HCEC 1CT (cell line): Measurements from ENCODE around the gene ATP11B.

Source experiments
- DNase-seq: peaks from one replicate; pipeline ENCODE4 v3.0.0-alpha.2; 2017

The ATP11B gene

GRCh38 chr3:182792901-182793662 is at the start of gene ATP11B:
TSS of gene ATP11B (plus strand) at chr3:182793504. CDS start at chr3:182793760, 256 bp downstream.
- peak; percentile 61 for DNase-seq

GRCh38 chr3:182746959-182747358 is 46.3 kb upstream of the ATP11B start:
- DNase-seq, result no peak

GRCh38 chr3:182755308-182755707 is 38.0 kb upstream of the ATP11B start:
- peak; percentile 54 for DNase-seq

GRCh38 chr3:182755712-182756111 is 37.6 kb upstream of the ATP11B start:
- no peak for DNase-seq

- DNase-seq, result no peak
These were observed 32.6 kb upstream of the ATP11B start for GRCh38 chr3:182760576-182761164.

- no peak for DNase-seq
These were observed 29.4 kb upstream of the ATP11B start for GRCh38 chr3:182763896-182764295.

GRCh38 chr3:182765287-182765686 is 28.0 kb upstream of the ATP11B start:
- no peak for DNase-seq

- DNase-seq, result no peak
These were observed 27.2 kb upstream of the ATP11B start for GRCh38 chr3:182766099-182766498.

- DNase-seq, result no peak
These were observed 24.9 kb upstream of the ATP11B start for GRCh38 chr3:182768413-182768812.

GRCh38 chr3:182769673-182770072 is 23.6 kb upstream of the ATP11B start:
- no peak for DNase-seq

GRCh38 chr3:182782149-182782548 is 11.2 kb upstream of the ATP11B start:
- DNase-seq, result no peak

GRCh38 chr3:182783106-182783505 is 10.2 kb upstream of the ATP11B start:
- DNase-seq, result no peak

GRCh38 chr3:182784542-182784941 is 8.8 kb upstream of the ATP11B start:
- no peak for DNase-seq

GRCh38 chr3:182785142-182785541 is 8.2 kb upstream of the ATP11B start:
- DNase-seq, result no peak

- DNase-seq, result no peak
These were observed 7.5 kb upstream of the ATP11B start for GRCh38 chr3:182785756-182786155.

- DNase-seq, result no peak
These were observed 6.6 kb upstream of the ATP11B start for GRCh38 chr3:182786564-182787196.

GRCh38 chr3:182787302-182788036 is 5.8 kb upstream of the ATP11B start:
- peak; percentile 71 for DNase-seq

GRCh38 chr3:182789371-182789770 is 3.9 kb upstream of the ATP11B start:
- DNase-seq, result peak; percentile 4

GRCh38 chr3:182790612-182791011 is 2.7 kb upstream of the ATP11B start:
- no peak for DNase-seq

GRCh38 chr3:182793663-182794454 is 555 bp downstream of the ATP11B start:
- peak; percentile 68 for DNase-seq

- peak; percentile 17 for DNase-seq
These were observed 1.4 kb downstream of the ATP11B start for GRCh38 chr3:182794455-182795388.
